ENCODE measurements around the gene BTAF1. TPM values are rescaled to one million over a fixed set of nuclear protein-coding genes. Genes with fewer than 3 reads are reported as not detected.

Gene BTAF1
- polyA plus RNA-seq, 1 donor (not counting 4 experiments of a cell fraction or from before 2014, with no cell fraction given) = 42.9 TPM

DNA sequence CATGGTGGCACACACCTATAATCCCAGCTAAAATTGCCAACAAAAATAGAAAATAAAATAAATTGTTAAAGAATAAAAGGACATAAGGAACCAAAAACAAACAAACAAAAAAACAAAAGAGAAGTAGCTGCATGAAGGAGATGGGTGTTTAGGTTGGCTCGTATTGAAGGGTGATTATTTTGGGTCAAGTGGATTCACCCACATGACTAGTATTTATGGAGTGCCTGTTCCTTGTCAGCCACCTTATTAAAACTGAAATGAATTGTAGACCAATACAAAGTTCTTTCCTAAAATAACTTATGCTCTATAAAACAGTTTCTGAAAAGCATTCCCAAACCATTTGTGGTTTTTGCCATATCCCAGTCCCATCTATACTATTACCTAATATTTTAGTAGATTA lies 138.7 kb downstream of the BTAF1 start:
- H3K9ac ChIP-seq (ENCODE audit: control insufficient read depth, extremely low read depth, insufficient read depth, low read length) = no peak overlapping the region

GRCh38 chr10:92064506-92064905 lies 140.9 kb downstream of the BTAF1 start:
- Histone ChIP-seq H3K79me2 (ENCODE audit: control insufficient read depth, insufficient read depth, low read length) (no peaks in the 10 kb centered on the region), H3K9me1 (ENCODE audit: control insufficient read depth, extremely low read depth, insufficient read depth, low read length) (no peaks in the 10 kb centered on the region), H3K4me3 (ENCODE audit: control insufficient read depth in 2 of 3, extremely low read depth in 1 of 3, insufficient read depth in 2 of 3, low read depth in 1 of 3, low read length in 3 of 3) (no peak overlapping the region), H3K4me2 (ENCODE audit: control insufficient read depth, extremely low read depth, insufficient read depth, low read depth, low read length) (no peak overlapping the region), H3K27me3 (ENCODE audit: control insufficient read depth, extremely low read depth, insufficient read depth, low read length) (no peaks in the 10 kb centered on the region), H3K36me3 (ENCODE audit: control insufficient read depth in 2 of 2, extremely low read depth in 1 of 2, insufficient read depth in 2 of 2, low read length in 2 of 2) (no peaks in the 10 kb centered on the region), H4K20me1 (ENCODE audit: control insufficient read depth, extremely low read depth, insufficient read depth, low read length) (no peaks in the 10 kb centered on the region), H3K9ac (ENCODE audit: control insufficient read depth, extremely low read depth, insufficient read depth, low read length) (no peak overlapping the region), H3K9me3 (ENCODE audit: control insufficient read depth, low read depth, low read length) (no peaks in the 10 kb centered on the region), H3K27ac (ENCODE audit: control insufficient read depth, insufficient read depth, low read length) (no peak overlapping the region), H3K4me1 (ENCODE audit: control insufficient read depth, extremely low read depth, insufficient read depth, low read length) (no peaks in the 10 kb centered on the region), H2AFZ (ENCODE audit: control insufficient read depth, low read length) (no peak overlapping the region)
- FAIRE-seq (no peak), DNase-seq (ENCODE audit: low read depth, low spot score) (no peak)
- dilution Hi-C loops (cut with MboI; ENCODE audit: extremely low pct_ligation_motif_present, low sequenced_read_pairs) = no loop called here
- no peak for TF ChIP-seq EZH2 (IDR thresholded peaks at IDR 0.05; ENCODE audit: low read length)
- no peak for TF ChIP-seq CTCF (optimal IDR thresholded peaks at IDR 0.05 in 1 of 3, IDR thresholded peaks at IDR 0.05 in 1 of 3, conservative IDR thresholded peaks at IDR 0.05 in 1 of 3; ENCODE audit: extremely low read depth in 1 of 3, insufficient read depth in 2 of 3, low read length in 3 of 3)

More for the DNA sequence above, 138.7 kb downstream of the BTAF1 start:
- no peak overlapping the region for H3K4me2 ChIP-seq (ENCODE audit: control insufficient read depth, extremely low read depth, insufficient read depth, low read depth, low read length)
- dilution Hi-C loops (cut with MboI; ENCODE audit: extremely low pct_ligation_motif_present, low sequenced_read_pairs) = no loop called here
- H3K9me1 ChIP-seq (ENCODE audit: control insufficient read depth, extremely low read depth, insufficient read depth, low read length) = no peaks in the 10 kb centered on the region
- DNase-seq (ENCODE audit: low read depth, low spot score) = no peak
- H3K27ac ChIP-seq (ENCODE audit: control insufficient read depth, insufficient read depth, low read length) = no peak overlapping the region
- no peaks in the 10 kb centered on the region for H4K20me1 ChIP-seq (ENCODE audit: control insufficient read depth, extremely low read depth, insufficient read depth, low read length)
- H3K36me3 ChIP-seq (ENCODE audit: control insufficient read depth in 2 of 2, extremely low read depth in 1 of 2, insufficient read depth in 2 of 2, low read length in 2 of 2) = no peaks in the 10 kb centered on the region
- no peaks in the 10 kb centered on the region for H3K79me2 ChIP-seq (ENCODE audit: control insufficient read depth, insufficient read depth, low read length)
- H3K4me1 ChIP-seq (ENCODE audit: control insufficient read depth, extremely low read depth, insufficient read depth, low read length) = no peaks in the 10 kb centered on the region
- H3K4me3 ChIP-seq (ENCODE audit: control insufficient read depth in 2 of 3, extremely low read depth in 1 of 3, insufficient read depth in 2 of 3, low read depth in 1 of 3, low read length in 3 of 3) = no peak overlapping the region
- no peaks in the 10 kb centered on the region for H3K27me3 ChIP-seq (ENCODE audit: control insufficient read depth, extremely low read depth, insufficient read depth, low read length)
- TF ChIP-seq EZH2 (IDR thresholded peaks at IDR 0.05; ENCODE audit: low read length) (no peak), CTCF (optimal IDR thresholded peaks at IDR 0.05 in 1 of 3, IDR thresholded peaks at IDR 0.05 in 1 of 3, conservative IDR thresholded peaks at IDR 0.05 in 1 of 3; ENCODE audit: extremely low read depth in 1 of 3, insufficient read depth in 2 of 3, low read length in 3 of 3) (no peak)
- FAIRE-seq = no peak
- H2AFZ ChIP-seq (ENCODE audit: control insufficient read depth, low read length) = no peak overlapping the region
- no peaks in the 10 kb centered on the region for H3K9me3 ChIP-seq (ENCODE audit: control insufficient read depth, low read depth, low read length)

Measured in keratinocyte (primary cell).